GM12872 (cell line): ENCODE measurements around the gene GRPEL2.

Source experiments
- CTCF ChIP-seq: IDR thresholded peaks from 3 replicates; pipeline ENCODE4 v1.5.1; 2011; ENCODE audit warnings: low read depth, mild to moderate bottlenecking, low read length, moderate library complexity; ENCODE audit not compliant: insufficient read depth

Gene GRPEL2

GRCh38 chr5:149345892-149346222 is 558 bp downstream of the GRPEL2 start:
- TF ChIP-seq CTCF: no peak

- TF ChIP-seq CTCF: no peak
Observed at GRCh38 chr5:149348518-149348917, 3.2 kb downstream of the GRPEL2 start.

GRCh38 chr5:149349382-149349781 is 4.1 kb downstream of the GRPEL2 start:
- TF ChIP-seq CTCF: no peak

- TF ChIP-seq CTCF: no peak
Observed at GRCh38 chr5:149352169-149352568, 6.9 kb downstream of the GRPEL2 start.

GRCh38 chr5:149353911-149354310 is 8.6 kb downstream of the GRPEL2 start:
- TF ChIP-seq CTCF: no peak

GRCh38 chr5:149355688-149356087 is 10.4 kb downstream of the GRPEL2 start:
- TF ChIP-seq CTCF: no peak

- no peak for TF ChIP-seq CTCF
Observed at GRCh38 chr5:149356391-149356790, 11.1 kb downstream of the GRPEL2 start.
